Central memory CD8-positive, alpha-beta T cell (primary cell): ENCODE measurements around the gene ADCY3.
"Not testable (repeated sequence)": the region's sequence is repeated elsewhere in the genome, so short reads cannot be mapped to it uniquely, and the experiment has no call there.

ENCODE experiments used
- ATAC-seq: fragments of 150-1000 bp; cut with Tn5 transposase; replicated peaks from 2 replicates; pipeline ENCODE4 v1.10.0; 2022; ENCODE audit warnings: mild to moderate bottlenecking, moderate FRiP score, moderate number of reproducible peaks; ENCODE audit not compliant: poor library complexity, severe bottlenecking; ENCODE audit errors: extremely low read depth
- DNase-seq, 2 donors: peaks; one replicate each; pipeline ENCODE4 v3.0.0; 2021; ENCODE audit warnings: low spot score in 2 of 2
- H3K27ac Mint-ChIP-seq: one replicate; pipeline ENCODE4 v1.8.0; 2022; ENCODE audit warnings: low read depth, mild to moderate bottlenecking, moderate library complexity, mixed read lengths
- H3K27me3 Mint-ChIP-seq: one replicate; pipeline ENCODE4 v1.8.0; 2022; ENCODE audit warnings: mixed read lengths
- H3K36me3 Mint-ChIP-seq: one replicate; pipeline ENCODE4 v1.8.0; 2022; ENCODE audit warnings: mild to moderate bottlenecking, moderate library complexity, mixed read lengths; ENCODE audit not compliant: insufficient read depth
- H3K4me1 Mint-ChIP-seq: one replicate; pipeline ENCODE4 v1.8.0; 2022; ENCODE audit warnings: mixed read lengths
- H3K4me3 Mint-ChIP-seq: one replicate; pipeline ENCODE4 v1.8.0; 2022; ENCODE audit warnings: mild to moderate bottlenecking, moderate library complexity, mixed read lengths
- H3K9me3 Mint-ChIP-seq: one replicate; pipeline ENCODE4 v1.8.0; 2022; ENCODE audit warnings: mixed read lengths

Gene ADCY3

DNA sequence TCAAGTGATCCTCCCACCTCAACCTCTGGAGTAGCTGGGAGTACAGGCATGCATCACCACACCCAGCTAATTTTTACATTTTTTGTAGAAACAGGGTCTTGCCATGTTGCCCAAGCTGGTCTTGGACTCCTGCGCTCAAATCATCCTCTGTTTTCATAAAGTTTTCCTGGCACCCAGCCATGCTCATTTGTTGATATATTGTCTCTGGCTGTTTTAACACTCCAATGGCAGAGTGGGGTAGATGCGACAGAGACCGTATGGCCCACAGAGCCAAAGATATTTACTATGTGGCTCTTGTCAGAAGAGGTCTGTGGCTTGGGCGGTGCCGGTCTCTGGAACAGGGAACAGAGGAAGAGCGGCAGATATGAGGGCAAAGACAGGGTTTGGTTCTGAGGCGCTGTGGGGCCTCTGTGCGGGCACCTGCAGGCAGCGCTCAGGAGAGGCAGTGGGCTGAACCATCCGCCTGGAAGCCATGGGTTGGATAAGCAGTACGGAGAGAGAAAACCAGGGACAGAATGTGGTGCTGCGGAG, 76.6 kb downstream of the ADCY3 start:
- Mint-ChIP-seq H3K27me3 (no peaks in the 10 kb centered on the region), H3K27ac (no peak overlapping the region), H3K9me3 (no peaks in the 10 kb centered on the region), H3K4me1 (no peaks in the 10 kb centered on the region), H3K4me3 (no peak overlapping the region), H3K36me3 (peaks cover 4% of the 10 kb centered on the region)
- ATAC-seq (no peak), DNase-seq (no peak)

DNA sequence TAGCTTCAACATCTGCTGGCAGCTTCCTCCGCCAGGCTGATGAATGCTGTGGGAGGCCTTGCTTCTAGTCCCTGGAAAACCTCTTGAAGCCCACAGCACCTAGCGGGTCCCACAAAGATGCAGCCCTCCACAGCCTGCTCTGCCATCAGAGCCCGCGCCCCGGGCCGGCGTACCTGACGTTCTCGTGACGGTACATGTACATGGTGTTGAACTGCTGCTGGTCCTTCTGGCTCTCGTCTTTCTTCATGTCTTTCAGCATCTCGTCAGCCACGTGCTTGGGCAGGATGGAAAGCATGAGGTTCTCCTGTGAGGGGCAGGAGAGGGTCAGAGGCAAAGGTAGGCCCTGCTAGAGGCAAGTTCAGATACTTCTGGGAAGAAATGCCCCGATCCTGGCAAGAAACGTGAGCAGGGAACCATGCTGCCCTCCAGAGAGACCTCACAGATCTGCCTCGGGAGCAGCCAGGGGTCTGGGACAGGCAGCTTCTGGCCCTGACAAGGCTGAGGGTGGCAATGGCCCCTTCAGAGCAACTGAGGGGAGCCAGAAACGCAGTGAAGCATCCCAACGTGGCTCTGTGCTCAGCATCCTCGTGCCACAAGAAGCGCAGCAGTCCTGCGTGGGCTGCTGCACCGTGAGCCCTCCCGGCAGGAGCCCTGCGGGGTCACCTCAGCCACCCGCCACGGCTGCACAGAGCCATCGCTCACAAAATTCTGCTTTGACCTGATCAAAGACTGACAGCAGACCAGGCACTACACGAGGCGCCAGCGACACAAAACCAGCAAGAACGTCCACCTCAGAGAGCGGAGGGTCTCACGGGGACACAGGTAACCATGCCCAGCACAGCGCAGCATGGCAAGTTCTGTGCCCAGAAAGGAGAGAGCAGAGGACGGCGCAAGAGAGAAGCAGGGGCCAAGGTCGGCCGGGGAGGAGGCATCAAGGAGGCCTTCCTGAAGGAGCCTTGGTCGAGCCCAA, 77.7 kb downstream of the ADCY3 start:
- H3K27ac Mint-ChIP-seq, result peak overlapping the region; percentile 19

DNA sequence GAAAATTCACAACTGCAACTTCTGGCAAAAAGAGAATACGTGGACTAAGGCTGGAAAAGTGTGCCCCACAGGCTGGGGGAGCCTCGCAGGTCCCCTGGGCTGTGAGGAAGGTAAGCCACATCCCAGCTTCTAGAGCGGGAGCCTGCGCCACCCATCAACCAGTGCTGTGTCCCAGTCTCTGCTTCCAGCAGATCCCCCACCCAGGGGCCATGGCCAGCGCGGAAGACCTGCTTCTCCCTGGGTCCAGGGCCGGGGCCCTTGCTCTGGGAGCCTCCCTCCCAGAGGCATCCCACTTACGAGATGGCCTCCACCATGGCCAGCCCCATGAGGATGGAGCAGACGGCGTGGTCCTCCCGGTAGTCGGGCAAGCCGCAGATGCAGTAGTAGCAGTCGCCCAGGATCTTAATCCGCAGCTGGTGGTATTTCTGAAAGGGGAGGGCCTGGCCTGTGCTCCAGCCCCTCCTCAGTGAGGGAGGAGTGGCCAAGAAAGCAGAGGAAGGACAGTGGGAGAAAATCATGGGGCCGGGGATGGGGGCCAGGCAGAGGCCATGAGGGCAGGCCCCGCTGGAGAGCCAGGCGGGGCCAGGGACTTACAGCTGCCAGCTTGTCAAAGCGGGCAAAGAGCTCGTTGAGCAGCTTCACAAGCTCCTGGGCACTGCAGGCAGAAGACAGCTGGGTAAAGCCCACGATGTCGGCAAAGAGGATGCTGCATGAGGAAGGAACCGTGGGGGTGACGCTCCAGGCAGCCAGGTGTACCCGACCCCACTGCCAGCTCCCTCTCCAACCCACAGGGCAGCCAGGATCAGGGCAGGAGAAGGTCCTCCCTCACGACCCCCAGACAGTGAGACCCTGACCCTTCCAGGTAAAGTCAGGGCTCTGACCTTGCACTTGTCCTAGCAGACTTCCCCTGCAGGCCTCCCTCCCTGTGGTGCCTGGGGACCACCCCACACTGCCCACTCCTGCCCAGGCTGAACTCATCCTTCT, 78.8 kb downstream of the ADCY3 start:
- DNase-seq, result no peak
- no peaks in the 10 kb centered on the region for H3K27me3 Mint-ChIP-seq
- no peak overlapping the region for H3K4me3 Mint-ChIP-seq
- peaks cover 10% of the 10 kb centered on the region for H3K36me3 Mint-ChIP-seq
- H3K27ac Mint-ChIP-seq, result peak overlapping the region; percentile 46
- no peaks in the 10 kb centered on the region for H3K9me3 Mint-ChIP-seq
- ATAC-seq, result no peak
- H3K4me1 Mint-ChIP-seq, result no peaks in the 10 kb centered on the region

More for the DNA sequence above, 77.7 kb downstream of the ADCY3 start:
- H3K36me3 Mint-ChIP-seq, result peaks cover 5% of the 10 kb centered on the region
- no peaks in the 10 kb centered on the region for H3K9me3 Mint-ChIP-seq
- no peak overlapping the region for H3K4me3 Mint-ChIP-seq
- no peaks in the 10 kb centered on the region for H3K4me1 Mint-ChIP-seq
- DNase-seq, result no peak
- no peaks in the 10 kb centered on the region for H3K27me3 Mint-ChIP-seq
- no peak for ATAC-seq

DNA sequence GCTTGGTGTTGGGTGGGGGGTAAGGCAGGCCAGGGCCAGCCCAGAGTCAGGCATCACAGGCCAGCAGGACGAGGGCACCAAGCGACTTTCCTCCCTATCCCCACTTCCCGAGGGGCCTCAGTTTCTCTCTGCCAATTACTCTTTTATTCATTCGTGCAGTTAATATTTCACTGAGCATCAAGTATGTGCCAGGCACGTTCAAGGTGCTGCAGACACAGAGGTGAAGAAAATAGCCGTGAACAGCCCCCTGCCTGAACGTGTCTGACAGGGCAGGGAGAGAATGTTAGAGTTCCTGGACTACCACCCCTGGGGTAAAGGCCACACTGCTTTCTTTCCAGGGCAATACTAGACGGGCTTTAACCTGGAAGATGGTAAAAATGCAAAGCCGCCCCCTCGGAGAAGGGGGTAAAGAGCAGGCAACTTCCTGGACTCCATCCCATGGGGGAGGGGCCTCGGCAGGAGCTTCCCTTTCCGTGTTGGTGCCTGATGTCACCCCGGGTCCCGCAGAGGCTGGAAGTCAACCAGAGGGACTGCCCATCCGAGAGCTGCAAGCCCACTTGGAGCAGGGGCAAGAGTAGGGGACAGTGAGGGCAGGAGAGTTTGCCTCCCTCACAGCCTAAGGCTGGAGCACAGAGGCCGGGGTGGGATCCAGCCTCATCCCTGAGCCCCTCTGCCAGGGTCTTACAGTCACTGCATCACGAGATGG, 79.7 kb downstream of the ADCY3 start:
- Mint-ChIP-seq H3K4me3 (no peak overlapping the region), H3K9me3 (no peaks in the 10 kb centered on the region), H3K27ac (no peak overlapping the region), H3K27me3 (no peaks in the 10 kb centered on the region), H3K4me1 (no peaks in the 10 kb centered on the region), H3K36me3 (peaks cover 10% of the 10 kb centered on the region)
- DNase-seq, result no peak
- no peak for ATAC-seq

DNA sequence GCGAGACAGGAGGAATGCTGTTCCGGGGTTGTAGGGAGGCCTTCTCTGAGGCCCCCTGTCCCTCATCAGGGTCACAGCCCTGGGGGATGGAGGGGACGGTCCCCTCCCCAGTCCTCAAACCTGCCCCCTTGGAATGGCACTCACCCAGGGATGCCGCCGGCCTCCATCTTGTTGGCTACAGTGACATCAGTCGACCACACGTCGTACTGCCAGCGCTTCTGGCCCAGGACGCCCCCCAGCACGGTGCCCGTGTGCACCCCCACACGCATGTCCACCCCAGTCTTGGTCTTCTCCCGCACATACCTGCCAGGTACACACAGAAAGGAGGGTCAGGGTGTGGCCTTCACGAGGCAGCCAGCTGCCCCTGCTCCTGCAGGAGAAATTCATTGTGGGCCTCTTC, 80.3 kb downstream of the ADCY3 start:
- DNase-seq, result no peak
- Mint-ChIP-seq H3K27ac (no peak overlapping the region), H3K27me3 (no peaks in the 10 kb centered on the region), H3K4me3 (no peak overlapping the region), H3K36me3 (peaks cover 10% of the 10 kb centered on the region), H3K9me3 (no peaks in the 10 kb centered on the region), H3K4me1 (no peaks in the 10 kb centered on the region)
- ATAC-seq, result no peak

DNA sequence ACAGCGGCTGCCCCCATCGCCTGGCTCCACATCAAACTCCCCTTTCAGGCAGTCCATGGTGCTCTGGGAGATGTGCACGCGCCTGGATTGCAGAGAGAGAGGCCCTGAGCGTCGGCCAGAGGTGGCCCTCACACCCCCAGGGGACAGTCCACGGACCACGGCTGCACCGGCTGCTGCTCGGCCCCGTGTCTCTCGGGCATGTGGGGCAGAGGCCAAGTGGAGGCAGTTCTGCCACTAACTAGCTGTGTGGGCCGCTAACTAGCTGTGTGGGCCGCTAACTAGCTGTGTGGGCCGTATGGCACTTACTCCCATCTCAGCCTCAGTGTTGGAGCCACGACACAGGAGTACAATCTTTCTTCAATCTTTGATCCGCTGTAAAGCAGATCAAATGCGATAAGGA, 81.5 kb downstream of the ADCY3 start:
- Mint-ChIP-seq H3K36me3 (peaks cover 10% of the 10 kb centered on the region), H3K4me1 (no peaks in the 10 kb centered on the region), H3K9me3 (no peaks in the 10 kb centered on the region), H3K4me3 (no peak overlapping the region), H3K27me3 (no peaks in the 10 kb centered on the region), H3K27ac (no peak overlapping the region)
- DNase-seq (no peak), ATAC-seq (no peak)

DNA sequence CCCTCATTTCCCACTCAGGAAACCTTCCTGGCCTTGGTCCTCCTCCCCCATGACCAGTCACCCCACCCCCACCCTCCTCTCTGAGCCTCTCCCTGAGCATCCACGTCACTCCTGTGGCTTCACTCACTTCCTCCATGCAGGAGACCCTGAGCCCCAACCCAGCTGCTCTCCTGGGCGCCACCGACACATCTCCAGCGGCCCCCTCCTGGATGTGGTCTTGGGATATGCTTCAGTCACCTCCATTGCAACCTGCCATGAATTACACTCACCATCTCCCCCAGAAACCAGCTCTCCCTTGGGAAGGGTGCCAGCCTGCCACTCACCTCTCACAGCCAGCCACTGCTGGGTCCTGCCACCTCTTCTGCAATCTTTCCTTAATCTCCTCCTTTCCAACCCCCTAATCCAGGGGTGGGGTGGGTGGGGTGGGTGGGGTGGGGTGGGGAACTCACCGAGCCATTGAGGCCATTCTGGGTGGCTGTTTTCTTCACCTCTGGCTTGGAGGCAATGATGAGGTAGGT, 82.0 kb downstream of the ADCY3 start:
- Mint-ChIP-seq H3K27me3 (no peaks in the 10 kb centered on the region), H3K4me3 (no peak overlapping the region), H3K27ac (no peak overlapping the region), H3K4me1 (no peaks in the 10 kb centered on the region), H3K36me3 (peaks cover 10% of the 10 kb centered on the region), H3K9me3 (no peaks in the 10 kb centered on the region)
- no peak for ATAC-seq
- DNase-seq, result no peak

DNA sequence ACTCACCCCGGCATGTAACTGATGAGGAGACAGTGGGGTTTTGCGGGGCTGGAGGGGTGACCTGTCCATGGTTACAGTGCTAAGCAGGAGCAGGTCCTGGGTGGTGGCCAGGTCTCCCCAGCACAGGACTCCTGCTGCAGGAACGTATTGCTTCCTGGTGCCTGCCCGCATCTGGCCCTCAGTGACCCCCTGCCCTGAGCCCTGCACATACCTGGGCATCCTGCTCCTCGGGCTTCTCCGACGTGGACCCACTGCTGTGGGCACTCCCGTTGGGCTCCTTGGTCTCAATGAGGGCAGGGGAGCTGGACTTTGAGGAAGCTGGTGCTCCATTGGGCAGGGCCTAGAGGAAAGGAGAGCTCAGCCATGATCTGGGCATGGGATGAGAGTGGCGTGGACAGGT, 83.3 kb downstream of the ADCY3 start:
- no peak overlapping the region for H3K27ac Mint-ChIP-seq
- no peak overlapping the region for H3K4me3 Mint-ChIP-seq
- H3K4me1 Mint-ChIP-seq, result no peaks in the 10 kb centered on the region
- ATAC-seq (no peak), DNase-seq (no peak)
- no peaks in the 10 kb centered on the region for H3K9me3 Mint-ChIP-seq
- peaks cover 10% of the 10 kb centered on the region for H3K36me3 Mint-ChIP-seq
- H3K27me3 Mint-ChIP-seq, result no peaks in the 10 kb centered on the region

DNA sequence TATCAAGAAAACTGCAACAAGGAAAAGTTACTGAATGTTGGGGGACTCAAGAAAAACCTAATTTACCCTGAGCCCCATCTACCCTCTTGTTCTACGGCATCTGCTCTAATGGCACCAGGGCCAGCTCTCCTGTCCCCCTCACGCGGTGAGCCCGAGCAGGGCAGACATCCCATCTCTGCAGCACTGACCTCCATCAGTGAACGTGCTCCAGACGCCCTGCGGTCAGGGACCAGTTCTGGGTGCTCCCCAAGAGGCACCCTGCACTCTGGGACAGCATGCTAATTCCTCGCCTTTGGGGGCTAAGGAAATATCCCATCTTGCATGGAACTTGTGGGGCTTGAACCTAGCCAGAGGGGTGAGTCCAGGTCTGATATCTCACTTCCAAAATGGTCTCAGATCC, 83.8 kb downstream of the ADCY3 start:
- Mint-ChIP-seq H3K9me3 (no peaks in the 10 kb centered on the region), H3K4me1 (no peaks in the 10 kb centered on the region), H3K4me3 (no peak overlapping the region), H3K27ac (no peak overlapping the region), H3K27me3 (no peaks in the 10 kb centered on the region), H3K36me3 (peaks cover 10% of the 10 kb centered on the region)
- DNase-seq (no peak), ATAC-seq (no peak)

DNA sequence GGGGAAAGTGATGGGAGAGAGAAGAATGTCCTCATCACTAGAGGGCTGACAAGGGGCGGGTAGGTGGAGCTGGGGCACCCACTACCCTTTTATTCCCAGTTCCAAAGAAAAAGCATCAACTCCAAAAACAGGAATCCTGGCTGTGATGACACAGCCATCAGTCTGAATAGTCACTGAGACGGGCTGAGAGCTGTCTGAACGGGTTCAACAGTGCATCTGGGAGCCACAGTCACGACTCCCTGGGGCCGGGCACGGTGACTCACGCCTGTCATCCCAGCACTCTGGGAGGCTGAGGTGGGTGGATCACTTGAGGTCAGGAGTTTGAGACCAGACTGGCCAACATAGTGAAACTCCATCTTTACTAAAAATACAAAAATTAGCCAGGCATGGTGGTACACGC, 84.6 kb downstream of the ADCY3 start:
- not testable (repeated sequence) for H3K4me1 Mint-ChIP-seq, DNase-seq, H3K27me3 Mint-ChIP-seq, H3K27ac Mint-ChIP-seq, H3K36me3 Mint-ChIP-seq, H3K9me3 Mint-ChIP-seq, H3K4me3 Mint-ChIP-seq, ATAC-seq

DNA sequence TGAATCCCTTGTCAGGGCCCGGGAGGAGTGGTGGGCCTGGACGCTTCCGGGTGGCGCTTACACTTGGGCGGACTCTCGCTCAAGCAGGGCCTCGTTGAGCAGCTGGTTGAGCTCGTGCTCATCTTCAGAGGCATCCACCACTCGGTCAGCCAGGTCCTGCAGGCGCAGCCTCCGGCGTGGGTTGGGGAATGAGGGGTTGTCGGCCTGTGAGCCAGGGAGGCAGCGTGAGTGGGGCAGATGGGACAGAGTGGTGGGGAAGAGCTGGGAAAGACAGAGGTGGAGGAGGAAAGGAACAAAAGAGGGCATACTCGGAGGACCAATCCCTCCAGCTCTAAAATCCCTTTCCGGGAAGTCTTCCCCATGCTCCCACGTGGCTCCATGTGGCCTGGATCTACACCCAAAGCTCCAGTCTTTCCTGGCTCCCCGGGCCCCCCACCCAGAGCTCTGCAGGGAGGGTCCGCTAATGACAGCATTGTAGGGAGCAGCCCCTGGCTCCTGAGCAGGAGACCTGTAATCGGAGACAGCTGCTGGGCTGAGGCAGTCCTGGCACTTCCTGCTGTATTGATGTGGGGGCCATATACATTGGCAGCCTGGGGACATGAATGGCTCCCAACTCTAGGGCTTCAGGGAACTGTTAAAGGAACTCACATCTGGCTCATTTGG, 85.2 kb downstream of the ADCY3 start:
- Mint-ChIP-seq H3K27me3 (no peaks in the 10 kb centered on the region), H3K36me3 (peaks cover 6% of the 10 kb centered on the region), H3K4me1 (no peaks in the 10 kb centered on the region), H3K9me3 (no peaks in the 10 kb centered on the region), H3K27ac (no peak overlapping the region), H3K4me3 (no peak overlapping the region)
- no peak for DNase-seq
- ATAC-seq, result no peak
